HepG2 (cell line): ENCODE measurements around the gene ATF1. TPM values are rescaled to one million over a fixed set of nuclear protein-coding genes. Genes with fewer than 3 reads are reported as not detected.
A peak's percentile ranks its signal among the peaks of the same experiment; 100 is the strongest.

Experiments
- ATAC-seq: fragments of 200-7000 bp; cut with Tn5 transposase; 3 replicates; pipeline ENCODE4 v1.9.1; 2020; ENCODE audit warnings: mild to moderate bottlenecking, moderate library complexity
- BruUV-seq: library from RNA; stranded (reverse); fragments of 400-500 nt; replicated peaks from 2 replicates; lab custom pipeline; 2021; lab: Mats Ljungman, UMichigan
- CTCF ChIA-PET: fragments of 300-600 bp; formaldehyde crosslinking; extraction: SDS; loops from one replicate; lab custom pipeline; 2021; ENCODE audit warnings: low total read pairs, inconsistent platforms, low intra/inter-chr PET ratio; lab: Yijun Ruan, JAX
- POLR2A ChIA-PET: fragments of 350-600 bp; sonication (Branson Sonifier 250); formaldehyde crosslinking; loops from one replicate; lab custom pipeline; 2020; ENCODE audit warnings: antibody characterized with exemption, inconsistent platforms; lab: Yijun Ruan, JAX
- DNase-seq: peaks from one replicate; pipeline ENCODE4 v3.0.0-alpha.2; 2015; ENCODE audit warnings: low spot score
- FAIRE-seq: peaks from 3 replicates; lab custom pipeline; 2011; peaks lifted over from hg19 to GRCh38; lab: Jason Lieb, UNC
- H2AFZ ChIP-seq: one replicate; pipeline ENCODE4 v1.6.1; 2011; ENCODE audit warnings: low read length, inconsistent platforms
- H3K27ac ChIP-seq: fragments of 300-600 bp; 3 replicates; pipeline ENCODE4 v1.8.0; 2011; ENCODE audit warnings: mixed run types, mild to moderate bottlenecking, mixed read lengths, low read length, inconsistent platforms; ENCODE audit not compliant: insufficient read depth; ENCODE audit errors: extremely low read length
- H3K27me3 ChIP-seq, 2 experiments: fragments of 200-600 bp in 1 of 2; 2 replicates in 1 of 2; 3 replicates in 1 of 2; pipeline versions ENCODE4 v1.6.0 to v1.8.0; 2011; ENCODE audit warnings: low read length in 2 of 2, mild to moderate bottlenecking in 2 of 2, moderate library complexity in 2 of 2, inconsistent platforms in 1 of 2; ENCODE audit not compliant: insufficient read depth in 2 of 2, control insufficient read depth in 1 of 2
- H3K36me3 ChIP-seq, 2 experiments: fragments of 200-600 bp in 1 of 2; replicated peaks in 1 of 2; 2 replicates in 1 of 2; 3 replicates in 1 of 2; pipeline versions ENCODE4 v1.5.1 to v1.8.0; 2011; ENCODE audit warnings: low read length in 2 of 2, inconsistent platforms in 1 of 2; ENCODE audit not compliant: insufficient read depth in 2 of 2, control insufficient read depth in 1 of 2
- H3K4me1 ChIP-seq: 2 replicates; pipeline ENCODE4 v1.5.1; 2012; ENCODE audit warnings: low read length, inconsistent platforms; ENCODE audit not compliant: insufficient read depth
- H3K4me2 ChIP-seq: 2 replicates; pipeline ENCODE4 v1.6.0; 2011; ENCODE audit warnings: low read depth, low read length, inconsistent platforms
- H3K4me3 ChIP-seq, 3 experiments: fragments of 200-600 bp in 1 of 3; sonication (generic), shearing (Covaris generic) in 1 of 3; replicated peaks in 1 of 3; 2 replicates each; pipeline ENCODE4 v1.5.1; 2011 to 2016; ENCODE audit warnings: low read length in 3 of 3, inconsistent platforms in 2 of 3, low read depth in 2 of 3, mild to moderate bottlenecking in 2 of 3, control low read depth in 1 of 3, mixed read lengths in 1 of 3; ENCODE audit not compliant: insufficient read depth in 1 of 3
- H3K79me2 ChIP-seq: one replicate; pipeline ENCODE4 v1.6.1; 2011; ENCODE audit warnings: low read length, inconsistent platforms; ENCODE audit not compliant: insufficient read depth
- H3K9ac ChIP-seq: 2 replicates; pipeline ENCODE4 v1.6.0; 2011; ENCODE audit warnings: mild to moderate bottlenecking, low read depth, low read length, inconsistent platforms; ENCODE audit not compliant: insufficient read depth
- H3K9me3 ChIP-seq: 2 replicates; pipeline ENCODE4 v1.5.1; 2012; ENCODE audit warnings: mild to moderate bottlenecking, low read length
- H4K20me1 ChIP-seq: 2 replicates; pipeline ENCODE4 v1.6.0; 2011; ENCODE audit warnings: inconsistent platforms, mild to moderate bottlenecking, low read length, moderate library complexity; ENCODE audit not compliant: insufficient read depth
- PHB2 ChIP-seq: fragments of 450-650 bp; IDR thresholded peaks from 2 replicates; pipeline ENCODE4 v1.6.1; 2018; ENCODE audit not compliant: partially characterized antibody
- POLR2AphosphoS5 ChIP-seq: IDR thresholded peaks from 2 replicates; pipeline ENCODE4 v1.6.1; 2012; ENCODE audit warnings: low read depth, low read length
- SRSF1 ChIP-seq: fragments of 200-400 bp; formaldehyde crosslinking; optimal IDR thresholded peaks from 2 replicates; pipeline ENCODE3; 2017; ENCODE audit warnings: mild to moderate bottlenecking, low read depth, low read length, moderate library complexity
- ZNF24 ChIP-seq: fragments of 450-650 bp; IDR thresholded peaks from 2 replicates; pipeline ENCODE4 v1.6.1; 2017; ENCODE audit warnings: antibody characterized with exemption, mild to moderate bottlenecking
- ZNF317 ChIP-seq: sonication (generic); formaldehyde crosslinking; IDR thresholded peaks from 2 replicates; pipeline ENCODE4 v1.5.0; 2020; ENCODE audit warnings: mild to moderate bottlenecking, missing genetic modification reagents
- WGBS: methylation state at CpG from one replicate; pipeline ENCODE4 v1.1.6; 2017; ENCODE audit warnings: low lambda C conversion rate; 5-methylcytosine and 5-hydroxymethylcytosine counted together
- in situ Hi-C: cut with HindIII; loops from 2 replicates; pipeline ENCODE4 v1.10.0; 2017; ENCODE audit warnings: low pct_unique_long_range_greater_than_20kb; ENCODE audit not compliant: extremely low pct_ligation_motif_present
- intact Hi-C: fragments of 100-400 bp; cut with micrococcal nuclease; formaldehyde crosslinking; loops from one replicate; pipeline ENCODE4 v1.10.0; 2022; ENCODE audit not compliant: unreplicated experiment
- polyA plus RNA-seq, 8 experiments: library from polyadenylated mRNA; depleted of rRNA in 3 of 8; stranded (reverse) in 7 of 8; unstranded in 1 of 8; fragments of >200 nt; fragmentation: Illumina TruSeq in 4 of 8; extraction: Trizol in 4 of 8; gene quantifications; 2 replicates each; pipeline versions ENCODE4 v1.2.1 to v1.2.3, GENCODE V29; 2011 to 2016; ENCODE audit warnings: low read depth in 4 of 8, missing spikeins in 1 of 8, mixed read lengths in 1 of 8; ENCODE audit not compliant: insufficient read depth in 1 of 8
- total RNA-seq, 5 experiments: library from RNA; depleted of rRNA; stranded (reverse); fragments of >200 nt; fragmentation: Illumina TruSeq; extraction: Trizol; gene quantifications; 2 replicates each; pipeline ENCODE4 v1.2.3, GENCODE V29; 2016; ENCODE audit warnings: low read depth in 1 of 5

ATF1 gene
- total and polyA plus RNA-seq, 2 of the 13 experiments (the other 11 are each of a cell fraction or from before 2014, with no cell fraction given) = 29.3 to 52.0 TPM

DNA sequence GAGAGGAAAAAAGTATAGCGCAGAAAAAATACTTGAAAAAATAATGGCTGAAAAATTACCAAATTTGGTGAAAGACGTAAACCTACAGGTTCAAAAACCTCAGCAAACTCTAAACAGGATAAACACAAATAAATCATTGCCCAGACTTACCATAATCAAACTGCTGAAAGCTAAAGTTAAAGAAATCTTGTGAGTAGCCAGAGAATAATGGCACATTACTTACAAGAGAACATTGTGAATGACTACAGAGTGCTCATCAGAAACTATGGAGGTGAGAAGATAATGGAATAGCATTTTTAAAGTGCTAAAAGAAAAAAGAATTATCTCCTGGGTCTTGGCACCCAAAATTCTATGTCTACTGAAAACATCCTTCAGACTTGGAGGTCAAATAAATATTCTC, 36.0 kb downstream of the ATF1 start:
- no peak for ATAC-seq
- DNase-seq = no peak
- Histone ChIP-seq H3K27me3 (no peaks in the 10 kb centered on the region; a peak in 1 of 5 replicates), H3K9me3 (peaks cover 10% of the 10 kb centered on the region), H3K4me2 (no peak overlapping the region), H3K9ac (no peak overlapping the region), H3K4me3 (no peak overlapping the region), H3K79me2 (no peaks in the 10 kb centered on the region), H3K4me1 (no peaks in the 10 kb centered on the region), H3K36me3 (peaks cover 14 to 58% of the 10 kb centered on the region in 2 experiments), H3K27ac (no peak overlapping the region), H2AFZ (no peak overlapping the region), H4K20me1 (no peaks in the 10 kb centered on the region)
- no TSS peak for BruUV-seq
- no peak for FAIRE-seq
- intact Hi-C loops = no loop called here
- CTCF ChIA-PET = no interaction called here
- POLR2A ChIA-PET = no interaction called here
- TF ChIP-seq PHB2 (no peak), ZNF317 (peak; percentile 99)
- WGBS = 100% methylated on average over 2 of the region's 2 CpGs
- in situ Hi-C loops = no loop called here

DNA sequence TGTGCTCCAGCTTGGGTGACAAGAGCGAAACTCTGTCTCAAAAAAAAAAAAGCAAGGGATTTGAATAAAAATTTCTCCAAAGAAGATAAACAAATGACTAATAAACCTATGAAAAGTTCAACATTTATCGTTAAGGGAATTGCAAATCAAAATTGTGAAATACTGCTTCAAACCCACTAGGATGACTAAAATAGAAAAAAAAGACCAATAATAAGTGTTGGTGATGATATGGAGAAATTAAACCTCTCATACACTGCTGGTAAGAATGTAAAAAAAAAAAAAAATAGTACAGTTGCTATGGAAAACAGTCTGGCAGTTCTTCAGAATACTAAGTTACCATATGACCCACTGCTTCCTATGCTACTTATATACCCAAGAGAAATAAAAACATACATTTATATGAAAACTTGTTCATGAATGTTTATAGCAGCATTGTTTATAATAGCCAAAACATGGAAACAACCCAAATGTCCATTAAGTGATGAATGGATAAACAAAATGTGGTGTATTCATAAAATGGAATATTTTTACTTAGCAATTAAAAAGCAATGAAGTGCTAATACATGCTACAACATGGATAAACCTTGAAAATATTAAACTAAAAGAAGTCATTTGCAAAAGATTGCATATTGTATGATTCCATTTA, 39.5 kb downstream of the ATF1 start:
- Histone ChIP-seq H3K4me1 (no peaks in the 10 kb centered on the region), H3K79me2 (no peaks in the 10 kb centered on the region), H3K9me3 (peaks cover 10% of the 10 kb centered on the region), H2AFZ (no peak overlapping the region), H3K27ac (no peak overlapping the region), H3K9ac (no peak overlapping the region), H3K27me3 (no peaks in the 10 kb centered on the region; a peak in 1 of 5 replicates), H4K20me1 (no peaks in the 10 kb centered on the region), H3K36me3 (peaks cover 9 to 34% of the 10 kb centered on the region in 2 experiments), H3K4me2 (no peak overlapping the region), H3K4me3 (no peak overlapping the region)
- FAIRE-seq = no peak
- CTCF ChIA-PET = no interaction called here
- POLR2A ChIA-PET = no interaction called here
- ATAC-seq = no peak
- in situ Hi-C loops (no loop called here), intact Hi-C loops (no loop called here)
- 99% methylated on average over 2 of the region's 2 CpGs for WGBS
- TF ChIP-seq SRSF1 (no peak), ZNF24 (no peak), POLR2AphosphoS5 (no peak)
- DNase-seq = no peak
- BruUV-seq = no TSS peak
